ENCODE measurements around the gene WDR45B.
"Not testable (repeated sequence)": the region's sequence is repeated elsewhere in the genome, so short reads cannot be mapped to it uniquely, and the experiment has no call there.

The WDR45B gene

GRCh38 chr17:82655523-82655922 lies 7.3 kb upstream of the WDR45B start:
- DNase-seq, result no peak

GRCh38 chr17:82655038-82655479 lies 6.8 kb upstream of the WDR45B start:
- no peak for DNase-seq

GRCh38 chr17:82654611-82655010 lies 6.4 kb upstream of the WDR45B start:
- not testable (repeated sequence) for DNase-seq

GRCh38 chr17:82653651-82654528 lies 5.6 kb upstream of the WDR45B start:
- no peak for DNase-seq

GRCh38 chr17:82650723-82651122 lies 2.5 kb upstream of the WDR45B start:
- DNase-seq, result no peak

GRCh38 chr17:82649501-82650261 lies 1.4 kb upstream of the WDR45B start:
- no peak for DNase-seq

GRCh38 chr17:82648742-82649331 lies 593 bp upstream of the WDR45B start:
- DNase-seq, result no peak

- peak; percentile 45 for DNase-seq
Measured at GRCh38 chr17:82647593-82648164, 565 bp downstream of the WDR45B start.

GRCh38 chr17:82645516-82645915 lies 2.7 kb downstream of the WDR45B start:
- DNase-seq, result no peak

- DNase-seq, result no peak
Measured at GRCh38 chr17:82644148-82644547, 4.1 kb downstream of the WDR45B start.

- DNase-seq, result no peak
Measured at GRCh38 chr17:82642022-82642421, 6.2 kb downstream of the WDR45B start.

GRCh38 chr17:82640036-82640435 lies 8.2 kb downstream of the WDR45B start:
- no peak for DNase-seq

- no peak for DNase-seq
Measured at GRCh38 chr17:82639628-82640027, 8.6 kb downstream of the WDR45B start.

- DNase-seq, result no peak
Measured at GRCh38 chr17:82638183-82638773, 10.0 kb downstream of the WDR45B start.

- DNase-seq, result no peak
Measured at GRCh38 chr17:82636626-82637598, 11.3 kb downstream of the WDR45B start.

GRCh38 chr17:82633343-82633742 lies 14.9 kb downstream of the WDR45B start:
- no peak for DNase-seq

GRCh38 chr17:82632451-82632850 lies 15.8 kb downstream of the WDR45B start:
- DNase-seq, result no peak

- DNase-seq, result no peak
Measured at GRCh38 chr17:82631544-82631943, 16.7 kb downstream of the WDR45B start.

- DNase-seq, result no peak
Measured at GRCh38 chr17:82630212-82630611, 18.0 kb downstream of the WDR45B start.

- no peak for DNase-seq
Measured at GRCh38 chr17:82629748-82630147, 18.5 kb downstream of the WDR45B start.

- DNase-seq, result no peak
Measured at GRCh38 chr17:82627405-82627804, 20.8 kb downstream of the WDR45B start.

GRCh38 chr17:82623707-82624106 lies 24.5 kb downstream of the WDR45B start:
- no peak for DNase-seq

Measured in activated CD4-positive, alpha-beta T cell treated with anti-CD3 and anti-CD28 coated beads, Interleukin-2, amount 50 U/mL, for 1 hour (primary cell).